Loucy (cell line): ENCODE results near the gene KRT79.

Experiments
- CTCF ChIP-seq: fragments of 200-600 bp; sonication (generic); conservative IDR thresholded peaks from 2 replicates; pipeline ENCODE4 v1.5.1; 2014; ENCODE audit warnings: mild to moderate bottlenecking, antibody characterized with exemption, low read length
- EZH2phosphoT487 ChIP-seq: fragments of 200-600 bp; IDR thresholded peaks from 2 replicates; pipeline ENCODE4 v1.6.1; 2018; ENCODE audit warnings: antibody characterized with exemption, mild to moderate bottlenecking, moderate library complexity, borderline replicate concordance

- no peak for TF ChIP-seq CTCF
- no peak for TF ChIP-seq EZH2phosphoT487
Observed at GRCh38 chr12:52846356-52846970, 12.4 kb upstream of the KRT79 start.
